Epithelial cell of proximal tubule (primary cell): Measurements from ENCODE around the gene TFF2. TPM values are rescaled to one million over a fixed set of nuclear protein-coding genes. Genes with fewer than 3 reads are reported as not detected.

Experiments
- DNase-seq: peaks from one replicate; pipeline ENCODE4 v3.0.0-alpha.2; 2011; ENCODE audit warnings: low read depth
- H3K4me3 ChIP-seq: 2 replicates; pipeline ENCODE4 v1.5.1; 2011; ENCODE audit warnings: low read depth, mild to moderate bottlenecking, low read length
- CTCF ChIP-seq: conservative IDR thresholded peaks from 2 replicates; pipeline ENCODE4 v1.5.1; 2012; ENCODE audit warnings: low read depth, mild to moderate bottlenecking, low read length
- total RNA-seq: library from RNA; depleted of rRNA; stranded (reverse); fragments of >200 nt; gene quantifications from 2 replicates; pipeline ENCODE4 v1.2.3, GENCODE V29; 2015

TFF2 gene
- total RNA-seq, 1 donor from 2014 or later = not detected

GRCh38 chr21:42377951-42378340, 27.2 kb upstream of the TFF2 start:
- TF ChIP-seq CTCF = no peak
- DNase-seq = no peak
- no peak overlapping the region for H3K4me3 ChIP-seq

- no peak for TF ChIP-seq CTCF
- no peak for DNase-seq
- H3K4me3 ChIP-seq = no peak overlapping the region
Observed at GRCh38 chr21:42377211-42377950, 26.6 kb upstream of the TFF2 start.

- H3K4me3 ChIP-seq = no peak overlapping the region
- no peak for DNase-seq
- no peak for TF ChIP-seq CTCF
Observed at GRCh38 chr21:42376338-42376982, 25.7 kb upstream of the TFF2 start.

GRCh38 chr21:42375966-42376337, 25.2 kb upstream of the TFF2 start:
- TF ChIP-seq CTCF = no peak
- no peak for DNase-seq
- H3K4me3 ChIP-seq = no peak overlapping the region

- no peak for DNase-seq
- no peak for TF ChIP-seq CTCF
- no peak overlapping the region for H3K4me3 ChIP-seq
Observed at GRCh38 chr21:42375506-42375905, 24.7 kb upstream of the TFF2 start.

- DNase-seq = no peak
- H3K4me3 ChIP-seq = no peak overlapping the region
- TF ChIP-seq CTCF = no peak
Observed at GRCh38 chr21:42374864-42375499, 24.2 kb upstream of the TFF2 start.
